Omental fat pad (tissue), 4 donors: ENCODE measurements around the gene PTPRD. TPM values are rescaled to one million over a fixed set of nuclear protein-coding genes. Genes with fewer than 3 reads are reported as not detected.
A peak's percentile ranks its signal among the peaks of the same experiment; 100 is the strongest.

Source experiments
- ATAC-seq: fragments of 150-250 bp; one replicate; pipeline ENCODE4 v1.9.1; 2016; ENCODE audit warnings: mild to moderate bottlenecking, moderate library complexity; ENCODE audit not compliant: low FRiP score
- DNase-seq: peaks from one replicate; pipeline ENCODE4 v3.0.0-alpha.2; 2019; ENCODE audit warnings: low spot score
- total RNA-seq, 4 donors: library from RNA; depleted of rRNA; stranded (reverse); fragments of >200 nt; gene quantifications; one replicate each; pipeline ENCODE4 v1.1.0, GENCODE V29; 2016
- TF ChIP-seq, protein P1 (sequence below), 3 donors: fragments of 450-650 bp; IDR thresholded peaks; one replicate each; pipeline ENCODE4 v1.5.1; 2016 to 2017; ENCODE audit warnings: antibody characterized with exemption in 3 of 3, mild to moderate bottlenecking in 3 of 3, moderate library complexity in 2 of 3

PTPRD gene
- total RNA-seq, 4 donors from 2014 or later, result 3.5 to 34.2 (median 11.2) TPM

DNA sequence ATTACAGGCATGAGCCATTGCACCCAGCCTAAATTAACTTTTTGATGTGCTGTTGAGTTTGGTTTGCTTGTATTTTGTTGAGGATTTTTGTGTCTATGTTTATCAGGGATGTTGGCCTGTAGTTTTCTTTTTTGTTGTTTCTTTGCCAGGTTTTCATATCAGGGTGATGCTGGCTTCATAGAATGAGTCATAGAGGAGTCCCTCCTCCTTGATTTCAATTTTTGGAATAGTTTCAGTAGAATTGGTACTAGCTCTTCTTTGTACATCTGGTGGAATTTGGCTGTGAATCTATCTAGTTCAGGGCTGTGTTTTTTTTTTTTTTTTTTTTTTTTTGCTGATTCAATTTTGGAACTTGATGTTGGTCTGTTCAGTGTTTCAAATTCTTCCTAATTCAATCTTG, 1648.9 kb downstream of the PTPRD start:
- peak; percentile 75 for ATAC-seq
- DNase-seq, result no peak
- TF ChIP-seq, protein P1, sequence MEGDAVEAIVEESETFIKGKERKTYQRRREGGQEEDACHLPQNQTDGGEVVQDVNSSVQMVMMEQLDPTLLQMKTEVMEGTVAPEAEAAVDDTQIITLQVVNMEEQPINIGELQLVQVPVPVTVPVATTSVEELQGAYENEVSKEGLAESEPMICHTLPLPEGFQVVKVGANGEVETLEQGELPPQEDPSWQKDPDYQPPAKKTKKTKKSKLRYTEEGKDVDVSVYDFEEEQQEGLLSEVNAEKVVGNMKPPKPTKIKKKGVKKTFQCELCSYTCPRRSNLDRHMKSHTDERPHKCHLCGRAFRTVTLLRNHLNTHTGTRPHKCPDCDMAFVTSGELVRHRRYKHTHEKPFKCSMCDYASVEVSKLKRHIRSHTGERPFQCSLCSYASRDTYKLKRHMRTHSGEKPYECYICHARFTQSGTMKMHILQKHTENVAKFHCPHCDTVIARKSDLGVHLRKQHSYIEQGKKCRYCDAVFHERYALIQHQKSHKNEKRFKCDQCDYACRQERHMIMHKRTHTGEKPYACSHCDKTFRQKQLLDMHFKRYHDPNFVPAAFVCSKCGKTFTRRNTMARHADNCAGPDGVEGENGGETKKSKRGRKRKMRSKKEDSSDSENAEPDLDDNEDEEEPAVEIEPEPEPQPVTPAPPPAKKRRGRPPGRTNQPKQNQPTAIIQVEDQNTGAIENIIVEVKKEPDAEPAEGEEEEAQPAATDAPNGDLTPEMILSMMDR (IDR thresholded peaks at IDR 0.05), result no peak

DNA sequence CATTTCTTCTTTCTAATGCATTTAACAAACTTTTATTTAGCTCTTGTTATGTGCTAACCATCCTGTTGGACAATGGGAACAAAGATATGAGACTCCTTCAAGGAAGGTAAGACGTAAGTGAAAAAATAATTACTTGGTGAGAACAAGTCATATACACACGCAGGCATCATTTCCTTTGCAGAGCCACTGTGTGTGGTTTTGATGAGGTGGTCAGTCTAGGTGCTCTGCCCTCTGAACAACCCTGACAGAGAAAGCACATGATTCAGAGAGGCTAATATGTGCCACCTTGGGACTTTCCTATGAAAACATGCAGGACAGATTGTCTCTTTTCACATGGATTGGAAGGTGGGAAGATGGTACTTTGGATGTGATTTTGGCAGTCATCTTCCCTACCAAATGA, 1650.7 kb downstream of the PTPRD start:
- TF ChIP-seq, protein P1 (IDR thresholded peaks at IDR 0.05), result no peak
- ATAC-seq, result no peak
- DNase-seq, result no peak

DNA sequence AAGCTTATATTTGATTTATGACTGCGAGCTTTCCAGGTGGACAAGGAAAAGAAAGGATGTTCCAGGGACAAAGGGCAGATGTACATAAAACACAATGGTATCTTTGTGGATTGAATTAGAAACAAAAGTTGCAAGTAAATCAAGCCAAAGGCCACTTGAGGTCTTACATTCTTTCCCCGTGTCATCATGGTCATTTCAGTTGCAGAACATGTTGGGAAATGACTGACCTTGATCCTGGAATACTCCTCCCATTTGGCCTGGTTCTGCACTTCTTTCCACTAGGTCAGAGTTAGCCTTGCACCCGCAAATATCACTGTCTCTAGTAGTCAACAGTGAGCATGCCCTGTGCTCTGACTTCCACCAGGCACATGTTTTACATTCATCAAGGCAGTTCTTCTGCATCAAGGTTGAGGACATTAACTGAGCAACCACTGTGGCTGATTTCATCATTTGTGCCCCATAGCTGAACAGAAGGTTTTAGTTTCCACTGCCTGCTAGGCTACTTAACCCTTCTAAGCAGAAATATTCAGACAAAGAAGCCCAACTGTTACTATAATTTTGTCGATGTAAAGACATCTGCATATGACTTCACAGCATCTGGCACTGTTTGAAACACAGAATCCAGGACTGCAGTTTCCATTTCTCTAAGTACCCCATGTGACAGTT, 1651.5 kb downstream of the PTPRD start:
- ATAC-seq (peak; percentile 72), DNase-seq (no peak)
- TF ChIP-seq, protein P1 (IDR thresholded peaks at IDR 0.05), result no peak

DNA sequence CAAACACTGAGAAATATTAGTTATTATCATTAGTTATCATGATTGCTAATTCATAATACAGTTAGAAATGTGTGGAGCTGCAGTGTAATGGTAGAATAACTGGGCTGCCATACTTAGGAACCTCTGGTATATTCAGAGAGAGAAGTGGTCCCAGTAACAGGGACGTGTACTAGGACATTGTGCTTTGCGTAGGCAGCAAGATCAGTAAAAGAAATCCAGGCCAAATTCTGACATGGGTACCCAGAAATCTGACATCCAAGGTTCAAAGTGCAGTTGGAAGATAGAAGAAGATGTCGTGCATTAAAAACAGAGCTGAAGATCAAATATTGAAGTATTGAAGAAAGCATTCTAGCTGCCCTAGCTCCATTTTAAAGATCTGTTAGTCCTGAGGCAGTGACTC, 1652.5 kb downstream of the PTPRD start:
- DNase-seq (no peak), ATAC-seq (no peak)
- TF ChIP-seq, protein P1 (IDR thresholded peaks at IDR 0.05), result no peak

DNA sequence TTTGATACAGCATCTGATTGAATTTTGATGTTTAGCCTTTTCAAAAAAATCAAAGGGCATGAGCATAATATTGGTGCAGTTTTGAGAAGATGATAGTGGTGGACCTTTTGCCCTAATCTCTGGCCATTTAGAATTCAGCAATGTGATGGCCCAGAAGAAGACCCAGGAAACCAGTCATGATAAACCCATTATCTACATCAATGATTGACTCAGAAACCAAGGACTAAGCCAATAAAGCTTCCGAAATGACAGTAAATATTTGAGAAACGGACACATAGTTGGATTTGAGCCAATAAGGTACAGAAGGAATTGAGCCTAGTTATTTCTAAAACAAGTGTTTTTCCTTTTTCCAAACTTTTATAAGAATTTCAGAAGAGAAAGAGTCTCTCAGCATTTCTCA, 1654.4 kb downstream of the PTPRD start:
- TF ChIP-seq, protein P1 (IDR thresholded peaks at IDR 0.05), result no peak

DNA sequence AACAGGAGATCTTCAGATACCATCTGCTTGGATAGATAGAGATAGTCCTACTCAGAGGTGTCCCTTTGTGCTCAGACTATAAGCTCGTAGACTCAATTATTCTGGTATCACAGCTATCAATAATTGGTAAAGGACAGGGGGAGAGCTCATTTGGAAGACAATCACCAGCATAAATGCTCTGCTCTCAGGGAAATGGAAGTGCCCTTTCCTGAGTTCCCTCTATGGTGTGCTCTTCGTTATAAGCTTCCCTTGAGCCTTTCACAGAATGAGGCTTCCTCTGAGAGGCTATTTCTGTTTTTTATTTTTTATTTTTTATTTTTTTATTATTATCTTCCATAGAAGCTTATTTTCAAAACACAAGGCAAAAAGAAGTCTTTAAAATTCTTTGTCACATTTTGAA, 1657.5 kb downstream of the PTPRD start:
- TF ChIP-seq, protein P1 (IDR thresholded peaks at IDR 0.05), result no peak
- no peak for ATAC-seq
- no peak for DNase-seq

More for the DNA sequence above, 1654.4 kb downstream of the PTPRD start:
- ATAC-seq, result no peak
- DNase-seq, result no peak

DNA sequence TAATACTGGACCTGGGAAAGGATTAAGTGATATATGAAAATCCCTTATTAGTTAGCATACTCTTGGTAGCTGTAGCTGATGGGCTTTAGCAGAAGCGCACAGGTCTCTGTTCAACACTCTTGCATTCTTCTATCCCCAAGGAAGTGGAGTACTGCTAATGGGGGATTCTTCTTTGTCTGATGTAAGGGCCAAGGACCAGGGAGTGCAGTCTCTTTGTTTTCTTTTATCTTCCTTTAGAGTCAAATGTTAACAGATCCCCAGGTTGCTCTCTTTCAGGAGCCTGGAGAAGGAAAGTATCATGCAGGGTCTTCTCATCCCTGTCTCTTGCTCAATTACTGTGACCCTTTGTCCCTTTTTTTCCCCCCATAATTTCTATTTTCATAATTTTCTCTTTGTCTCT, 1666.3 kb downstream of the PTPRD start:
- DNase-seq, result no peak
- no peak for ATAC-seq
- TF ChIP-seq, protein P1 (IDR thresholded peaks at IDR 0.05), result no peak
